Colonic mucosa (tissue), 4 donors: ENCODE results near the gene CEP41. TPM values are rescaled to one million over a fixed set of nuclear protein-coding genes. Genes with fewer than 3 reads are reported as not detected.
"Not testable (repeated sequence)": the region's sequence is repeated elsewhere in the genome, so short reads cannot be mapped to it uniquely, and the experiment has no call there.

Experiments
- DNase-seq: peaks from one replicate; pipeline ENCODE4 v3.0.0-alpha.2; 2020
- H3K27ac ChIP-seq: fragments of 200-600 bp; one replicate; pipeline ENCODE4 v1.8.0; 2021
- H3K27me3 ChIP-seq: fragments of 200-600 bp; one replicate; pipeline ENCODE4 v1.8.0; 2021
- H3K36me3 ChIP-seq: fragments of 200-600 bp; one replicate; pipeline ENCODE4 v1.8.0; 2021
- H3K4me1 ChIP-seq: fragments of 200-600 bp; one replicate; pipeline ENCODE4 v1.8.0; 2021; ENCODE audit warnings: mild to moderate bottlenecking
- H3K4me3 ChIP-seq: fragments of 200-600 bp; one replicate; pipeline ENCODE4 v1.8.0; 2021
- H3K9ac ChIP-seq, 2 donors: one replicate each; pipeline ENCODE4 v1.7.0; 2013; ENCODE audit warnings: control low read depth in 2 of 2, low read depth in 2 of 2, low read length in 2 of 2
- H3K9me3 ChIP-seq: fragments of 200-600 bp; one replicate; pipeline ENCODE4 v1.8.0; 2021
- intact Hi-C: fragments of 100-400 bp; cut with DNase I; formaldehyde crosslinking; loops from one replicate; pipeline ENCODE4 v1.14.1; 2022
- total RNA-seq, 2 donors: library from RNA; stranded (reverse); fragmentation: NEBNext Ultra II Directional in 1 of 2; extraction: Animal tissue kit (Norgen Biotek cat#: 25700) in 1 of 2; gene quantifications; one replicate each; pipeline ENCODE4 v1.2.1, GENCODE V29; 2021
- TF ChIP-seq, protein P1 (sequence below): fragments of 200-600 bp; IDR thresholded peaks from one replicate; pipeline ENCODE4 v1.8.0; 2022; ENCODE audit warnings: antibody characterized with exemption, mild to moderate bottlenecking
- donor health status: healthy.
- donor health status: DM: no; HTN: no; CAD: no.
- donor health status: DM: no; HTN: no; CAD: no.

CEP41 gene
- total RNA-seq, 2 donors from 2014 or later = 6.9 to 13.6 TPM

DNA sequence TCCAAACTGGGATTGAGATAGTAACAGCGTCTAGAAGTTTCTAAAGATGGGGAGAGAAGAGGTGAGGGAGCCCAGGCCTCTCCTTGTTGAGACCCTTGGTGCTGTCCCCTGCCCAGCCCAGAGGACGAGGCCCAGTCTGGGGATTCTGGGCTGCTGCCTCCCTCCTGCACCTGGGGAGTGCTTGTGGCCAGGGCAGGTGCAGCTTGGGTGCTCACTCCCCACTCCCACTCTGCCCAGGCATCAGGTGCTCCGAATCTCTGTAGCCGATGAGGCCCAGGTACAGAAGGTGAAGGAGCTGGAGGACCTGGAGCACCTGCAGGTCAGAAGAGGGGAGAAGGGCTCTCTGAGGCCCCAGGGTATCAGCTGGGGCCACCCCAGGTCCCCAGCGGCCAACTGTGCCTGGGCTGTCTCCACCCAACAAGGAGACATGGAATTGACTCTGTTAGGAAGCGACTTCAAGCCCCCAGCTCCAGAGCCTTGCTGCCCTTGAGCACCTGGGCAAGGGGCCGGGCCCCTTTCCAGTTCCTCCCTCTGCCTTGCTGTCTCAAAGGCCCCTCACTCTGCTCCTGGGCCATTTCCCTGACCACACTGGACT, 59.9 kb downstream of the CEP41 start:
- Histone ChIP-seq H3K4me3 (no peak overlapping the region), H3K27ac (no peak overlapping the region), H3K9ac (no peak overlapping the region), H3K4me1 (no peaks in the 10 kb centered on the region), H3K9me3 (no peaks in the 10 kb centered on the region), H3K36me3 (no peaks in the 10 kb centered on the region), H3K27me3 (no peaks in the 10 kb centered on the region)
- intact Hi-C loops = no loop called here
- TF ChIP-seq, protein P1, sequence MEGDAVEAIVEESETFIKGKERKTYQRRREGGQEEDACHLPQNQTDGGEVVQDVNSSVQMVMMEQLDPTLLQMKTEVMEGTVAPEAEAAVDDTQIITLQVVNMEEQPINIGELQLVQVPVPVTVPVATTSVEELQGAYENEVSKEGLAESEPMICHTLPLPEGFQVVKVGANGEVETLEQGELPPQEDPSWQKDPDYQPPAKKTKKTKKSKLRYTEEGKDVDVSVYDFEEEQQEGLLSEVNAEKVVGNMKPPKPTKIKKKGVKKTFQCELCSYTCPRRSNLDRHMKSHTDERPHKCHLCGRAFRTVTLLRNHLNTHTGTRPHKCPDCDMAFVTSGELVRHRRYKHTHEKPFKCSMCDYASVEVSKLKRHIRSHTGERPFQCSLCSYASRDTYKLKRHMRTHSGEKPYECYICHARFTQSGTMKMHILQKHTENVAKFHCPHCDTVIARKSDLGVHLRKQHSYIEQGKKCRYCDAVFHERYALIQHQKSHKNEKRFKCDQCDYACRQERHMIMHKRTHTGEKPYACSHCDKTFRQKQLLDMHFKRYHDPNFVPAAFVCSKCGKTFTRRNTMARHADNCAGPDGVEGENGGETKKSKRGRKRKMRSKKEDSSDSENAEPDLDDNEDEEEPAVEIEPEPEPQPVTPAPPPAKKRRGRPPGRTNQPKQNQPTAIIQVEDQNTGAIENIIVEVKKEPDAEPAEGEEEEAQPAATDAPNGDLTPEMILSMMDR = no peak
- DNase-seq = no peak

DNA sequence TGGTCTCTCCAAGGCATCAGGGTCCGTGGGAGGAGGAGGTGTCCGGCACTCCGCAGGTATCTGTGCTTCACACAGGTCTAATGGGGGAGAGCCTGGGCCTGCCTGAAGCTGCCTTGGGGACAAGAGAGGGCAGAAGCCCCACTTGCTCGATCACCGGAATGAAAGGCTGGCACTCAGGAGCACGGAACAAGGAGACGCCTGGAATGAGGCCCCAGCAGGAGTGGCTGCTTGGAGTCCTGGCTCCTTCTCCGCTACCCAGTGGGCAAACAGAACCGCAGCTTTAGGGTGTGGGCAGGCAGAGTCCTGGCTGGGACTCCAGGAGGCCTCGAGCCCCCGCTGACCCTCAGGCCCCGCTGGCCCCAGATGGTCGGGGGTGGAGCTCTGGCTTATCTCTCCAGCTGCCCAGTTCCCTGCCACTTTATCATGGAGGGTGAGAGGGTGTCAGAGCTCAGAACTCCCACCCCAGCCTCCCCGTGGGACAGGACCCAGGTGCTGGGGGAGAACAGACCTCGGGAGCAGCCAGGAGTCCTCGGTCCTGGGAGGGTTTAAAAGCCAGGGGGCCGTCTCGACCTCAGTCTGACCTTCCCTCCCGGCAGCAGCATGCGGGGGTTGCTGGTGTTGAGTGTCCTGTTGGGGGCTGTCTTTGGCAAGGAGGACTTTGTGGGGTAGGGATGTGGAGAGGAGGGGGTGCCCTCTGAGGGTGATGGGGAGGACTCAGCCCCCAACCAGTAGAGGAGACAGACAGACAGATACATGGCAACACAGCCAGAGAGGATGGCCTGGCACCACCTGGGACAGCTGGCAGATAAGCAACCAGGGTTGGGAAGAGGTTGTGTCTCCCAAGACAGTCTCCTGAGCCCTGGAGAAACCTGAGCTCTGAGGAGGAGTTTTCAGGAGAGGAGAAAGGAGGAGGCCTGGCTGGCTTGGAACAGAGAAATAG, 60.6 kb downstream of the CEP41 start, which contains the start of gene CPA1:
CPA1 (plus strand) TSS at position 574 of the 940 bp plus-strand sequence; CDS start at position 601, 27 bp downstream.
- intact Hi-C loops = no loop called here
- Histone ChIP-seq H3K9ac (no peak within 1 kb of the TSS), H3K4me3 (no peak within 1 kb of the TSS), H3K9me3 (no peaks in the 10 kb centered on the region), H3K27me3 (no peaks in the 10 kb centered on the region), H3K27ac (no peak within 1 kb of the TSS), H3K36me3 (no peaks in the 10 kb centered on the region), H3K4me1 (no peaks in the 10 kb centered on the region)
- TF ChIP-seq, protein P1 = no peak
- no peak for DNase-seq

DNA sequence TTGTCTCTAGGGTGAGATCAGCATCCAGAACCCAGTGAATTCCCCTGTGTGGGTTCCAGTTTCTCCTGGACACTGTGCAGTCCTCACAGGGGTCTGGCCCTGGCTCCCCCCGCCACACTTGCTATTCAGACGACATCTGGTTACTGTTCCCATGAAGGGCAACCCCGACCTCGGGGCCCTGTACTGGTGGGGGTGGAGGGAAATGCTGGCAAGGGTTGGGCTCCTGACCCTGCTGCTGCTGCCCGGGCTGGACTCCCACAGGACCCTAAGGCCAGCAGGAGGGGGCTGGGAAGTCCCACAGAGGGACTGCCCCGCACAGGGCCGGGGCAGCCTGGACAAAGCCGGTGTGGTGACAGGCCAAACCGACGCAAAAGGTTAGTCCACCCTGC, 61.3 kb downstream of the CEP41 start:
- Histone ChIP-seq H3K4me3 (no peak overlapping the region), H3K36me3 (no peaks in the 10 kb centered on the region), H3K9me3 (no peaks in the 10 kb centered on the region), H3K27me3 (no peaks in the 10 kb centered on the region), H3K4me1 (no peaks in the 10 kb centered on the region), H3K9ac (no peak overlapping the region), H3K27ac (no peak overlapping the region)
- TF ChIP-seq, protein P1 = no peak
- no peak for DNase-seq
- intact Hi-C loops = no loop called here

DNA sequence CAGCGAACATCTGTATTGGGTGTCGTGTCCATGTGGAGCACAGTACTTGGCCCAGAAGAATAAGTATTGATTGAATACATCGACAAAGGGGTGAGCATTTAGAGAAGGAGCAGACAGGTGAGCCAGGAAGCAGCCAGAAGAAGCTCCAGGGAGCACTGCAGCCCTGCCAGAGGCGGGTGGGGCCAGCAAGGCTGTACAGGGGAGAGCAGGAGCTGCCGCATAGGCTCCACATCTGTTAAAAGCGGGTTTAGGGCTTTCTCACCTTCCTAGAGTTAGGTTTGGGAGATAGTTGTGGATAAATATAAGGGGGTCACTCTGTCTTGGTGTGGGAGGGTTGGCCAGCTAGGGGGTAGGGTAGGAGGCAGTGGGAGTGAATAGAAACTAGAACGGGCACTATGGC, 61.8 kb downstream of the CEP41 start:
- TF ChIP-seq, protein P1 = no peak
- Histone ChIP-seq H3K36me3 (no peaks in the 10 kb centered on the region), H3K9me3 (no peaks in the 10 kb centered on the region), H3K9ac (no peak overlapping the region), H3K4me1 (no peaks in the 10 kb centered on the region), H3K27me3 (no peaks in the 10 kb centered on the region), H3K4me3 (no peak overlapping the region), H3K27ac (no peak overlapping the region)
- no peak for DNase-seq
- intact Hi-C loops = no loop called here

DNA sequence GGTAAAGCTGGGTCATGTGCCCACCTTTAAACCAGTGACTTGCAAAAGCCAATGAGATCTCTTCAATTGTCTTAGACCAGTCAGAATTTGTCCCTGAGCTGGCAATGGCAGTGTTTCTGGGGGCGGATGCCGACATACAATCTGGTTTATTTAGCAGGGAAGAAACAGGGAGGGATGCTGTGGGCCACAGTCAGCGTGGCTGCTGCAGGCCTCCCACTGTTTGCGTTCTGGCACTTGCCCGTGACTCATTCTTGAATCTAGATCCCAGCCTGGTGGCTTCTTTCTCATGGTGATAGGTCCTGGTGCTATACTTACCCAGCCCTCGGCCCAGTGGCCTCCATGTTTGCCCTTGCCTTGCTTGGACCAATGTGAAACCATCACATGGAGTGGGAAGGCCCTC, 63.6 kb downstream of the CEP41 start:
- no peak for DNase-seq
- H3K4me1 ChIP-seq = no peaks in the 10 kb centered on the region
- no peaks in the 10 kb centered on the region for H3K27me3 ChIP-seq
- intact Hi-C loops = no loop called here
- no peak overlapping the region for H3K4me3 ChIP-seq
- H3K36me3 ChIP-seq = no peaks in the 10 kb centered on the region
- H3K9ac ChIP-seq = no peak overlapping the region
- H3K27ac ChIP-seq = no peak overlapping the region
- H3K9me3 ChIP-seq = no peaks in the 10 kb centered on the region
- TF ChIP-seq, protein P1 = no peak

DNA sequence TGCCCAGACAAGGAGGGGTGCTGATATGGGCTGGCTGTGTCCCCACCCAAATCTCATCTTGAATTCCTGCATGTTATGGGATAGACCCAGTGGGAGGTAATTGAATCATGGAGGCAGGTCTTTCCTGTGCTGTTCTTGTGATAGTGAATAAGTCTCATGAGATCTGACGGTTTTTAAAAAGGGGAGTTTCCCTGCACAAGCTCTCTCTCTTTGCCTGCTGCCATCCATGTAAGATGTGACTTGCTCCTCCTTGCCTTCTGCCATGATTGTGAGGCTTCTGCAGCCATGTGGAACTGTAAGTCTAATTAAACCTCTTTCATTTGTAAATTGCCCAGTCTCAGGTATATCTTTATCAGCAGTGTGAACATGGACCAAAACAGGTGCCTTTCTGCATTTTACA, 64.4 kb downstream of the CEP41 start:
- H3K27ac ChIP-seq, H3K36me3 ChIP-seq, H3K4me3 ChIP-seq, intact Hi-C loops, H3K4me1 ChIP-seq, DNase-seq, H3K27me3 ChIP-seq, H3K9ac ChIP-seq, H3K9me3 ChIP-seq: not testable (repeated sequence)
